HepG2 (cell line): ENCODE measurements around the gene GLI3. TPM values are rescaled to one million over a fixed set of nuclear protein-coding genes. Genes with fewer than 3 reads are reported as not detected.
A peak's percentile ranks its signal among the peaks of the same experiment; 100 is the strongest.

Source experiments
- FOSL1 ChIP-seq: sonication (generic); formaldehyde crosslinking; IDR thresholded peaks from 2 replicates; pipeline ENCODE4 v1.9.0; 2021; ENCODE audit warnings: missing genetic modification reagents, borderline replicate concordance
- FOSL2 ChIP-seq: sonication (generic); formaldehyde crosslinking; IDR thresholded peaks from 2 replicates; pipeline ENCODE4 v1.4.0; 2020; ENCODE audit warnings: missing genetic modification reagents
- HNF1B ChIP-seq: sonication (generic); formaldehyde crosslinking; IDR thresholded peaks from 2 replicates; pipeline ENCODE4 v1.5.1; 2020; ENCODE audit warnings: mild to moderate bottlenecking, moderate library complexity, missing genetic modification reagents
- ISL2 ChIP-seq: sonication (generic); formaldehyde crosslinking; IDR thresholded peaks from 2 replicates; pipeline ENCODE4 v1.5.0; 2020; ENCODE audit warnings: missing genetic modification reagents
- MBD4 ChIP-seq: IDR thresholded peaks from 2 replicates; pipeline ENCODE4 v1.6.1; 2012; ENCODE audit warnings: low read length, inconsistent platforms, borderline replicate concordance
- MXI1 ChIP-seq: IDR thresholded peaks from 3 replicates; pipeline ENCODE4 v1.6.1; 2012; ENCODE audit warnings: low read depth, low read length, inconsistent platforms, borderline replicate concordance
- NONO ChIP-seq, 2 experiments: fragments of 450-650 bp in 1 of 2; sonication (generic) in 1 of 2; formaldehyde crosslinking in 1 of 2; IDR thresholded peaks in 1 of 2; conservative IDR thresholded peaks in 1 of 2; 2 replicates each; pipeline versions ENCODE4 v1.6.1 to v1.8.0; 2017 to 2022; ENCODE audit warnings: mild to moderate bottlenecking in 1 of 2, missing genetic modification reagents in 1 of 2, moderate library complexity in 1 of 2
- PCBP1 ChIP-seq: fragments of 200-400 bp; formaldehyde crosslinking; IDR thresholded peaks from 2 replicates; pipeline ENCODE4 v1.6.1; 2017; ENCODE audit warnings: mild to moderate bottlenecking, low read depth, low read length, borderline replicate concordance
- SP140L ChIP-seq: sonication (generic); formaldehyde crosslinking; IDR thresholded peaks from 2 replicates; pipeline ENCODE4 v1.4.0; 2020; ENCODE audit warnings: missing genetic modification reagents, borderline replicate concordance
- TCF7L2 ChIP-seq: IDR thresholded peaks from 2 replicates; pipeline ENCODE4 v1.6.1; 2011; ENCODE audit warnings: mild to moderate bottlenecking, low read depth, low read length, moderate library complexity
- ZBTB34 ChIP-seq: sonication (generic); formaldehyde crosslinking; IDR thresholded peaks from 2 replicates; pipeline ENCODE4 v1.8.0; 2022; ENCODE audit warnings: mild to moderate bottlenecking, missing genetic modification reagents
- ZNF546 ChIP-seq: sonication (generic); formaldehyde crosslinking; conservative IDR thresholded peaks from 2 replicates; pipeline ENCODE4 v1.8.1; 2023; ENCODE audit warnings: mild to moderate bottlenecking, missing genetic modification reagents
- polyA plus RNA-seq, 8 experiments: library from polyadenylated mRNA; depleted of rRNA in 3 of 8; stranded (reverse) in 7 of 8; unstranded in 1 of 8; fragments of >200 nt; fragmentation: Illumina TruSeq in 4 of 8; extraction: Trizol in 4 of 8; gene quantifications; 2 replicates each; pipeline versions ENCODE4 v1.2.1 to v1.2.3, GENCODE V29; 2011 to 2016; ENCODE audit warnings: low read depth in 4 of 8, missing spikeins in 1 of 8, mixed read lengths in 1 of 8; ENCODE audit not compliant: insufficient read depth in 1 of 8
- total RNA-seq, 5 experiments: library from RNA; depleted of rRNA; stranded (reverse); fragments of >200 nt; fragmentation: Illumina TruSeq; extraction: Trizol; gene quantifications; 2 replicates each; pipeline ENCODE4 v1.2.3, GENCODE V29; 2016; ENCODE audit warnings: low read depth in 1 of 5

GLI3 gene
- total and polyA plus RNA-seq, 2 of the 13 experiments (the other 11 are each of a cell fraction or from before 2014, with no cell fraction given) = not detected

GRCh38 chr7:42236976-42237810 is at the start of gene GLI3 (continued):
- 0 out of 2 replicates have a peak, but pooled peaks have one; percentile 40 for TF ChIP-seq PCBP1
- no peak for TF ChIP-seq ZBTB34 (CRISPR knock-in tag)
- TF ChIP-seq FOSL1 (CRISPR knock-in tag) = no peak
- TF ChIP-seq FOSL2 = peak; percentile 70
- no peak for TF ChIP-seq MXI1
- TF ChIP-seq NONO (IDR thresholded peaks at IDR 0.05) = no peak
- TF ChIP-seq NONO (CRISPR knock-in tag; conservative IDR thresholded peaks at IDR 0.05) = no peak
- TF ChIP-seq HNF1B (CRISPR knock-in tag) = no peak
- no peak for TF ChIP-seq SP140L (CRISPR knock-in tag)
- TF ChIP-seq MBD4 = no peak
- TF ChIP-seq TCF7L2 = no peak
- no peak for TF ChIP-seq ZNF546
- TF ChIP-seq ISL2 (CRISPR knock-in tag) = no peak
- TF ChIP-seq, all 625 proteins: peak for 4
